ENCODE measurements around the gene TRAF1. TPM values are rescaled to one million over a fixed set of nuclear protein-coding genes. Genes with fewer than 3 reads are reported as not detected.

The TRAF1 gene
- total RNA-seq, 4 donors from 2014 or later = 3.5 to 12.2 (median 7.5) TPM

- no peaks in the 10 kb centered on the region for H3K36me3 ChIP-seq
- no peak overlapping the region for H3K27ac ChIP-seq
- no peaks in the 10 kb centered on the region for H3K9me3 ChIP-seq
- no peak overlapping the region for H3K4me3 ChIP-seq
- H3K27me3 ChIP-seq = no peaks in the 10 kb centered on the region
- DNase-seq (ENCODE audit: low spot score in 2 of 2) = no peak
- peaks cover 23% of the 10 kb centered on the region for H3K4me1 ChIP-seq
- TF ChIP-seq EP300 (IDR thresholded peaks at IDR 0.05) (no peak), CTCF (IDR thresholded peaks at IDR 0.05) (no peak), POLR2AphosphoS5 (IDR thresholded peaks at IDR 0.05) (no peak), POLR2A (IDR thresholded peaks at IDR 0.05) (no peak)
- 74% methylated on average over 3 of the region's 3 CpGs for WGBS
These were observed 19.7 kb upstream of the TRAF1 start for GRCh38 chr9:120946259-120946658.

GRCh38 chr9:120944948-120945347, 18.4 kb upstream of the TRAF1 start:
- H3K27me3 ChIP-seq = no peaks in the 10 kb centered on the region
- H3K4me3 ChIP-seq = no peak overlapping the region
- peaks cover 32% of the 10 kb centered on the region for H3K4me1 ChIP-seq
- no peak overlapping the region for H3K27ac ChIP-seq
- no peak for DNase-seq (ENCODE audit: low spot score in 2 of 2)
- no peaks in the 10 kb centered on the region for H3K9me3 ChIP-seq
- H3K36me3 ChIP-seq = no peaks in the 10 kb centered on the region
- 79% methylated on average over 3 of the region's 3 CpGs for WGBS
- no peak for TF ChIP-seq EP300 (IDR thresholded peaks at IDR 0.05)
- TF ChIP-seq CTCF (IDR thresholded peaks at IDR 0.05) = no peak
- TF ChIP-seq POLR2AphosphoS5 (IDR thresholded peaks at IDR 0.05) = no peak
- TF ChIP-seq POLR2A (IDR thresholded peaks at IDR 0.05) = no peak

GRCh38 chr9:120944434-120944843, 17.8 kb upstream of the TRAF1 start:
- DNase-seq (ENCODE audit: low spot score in 2 of 2) = no peak
- no peak overlapping the region for H3K4me3 ChIP-seq
- H3K27ac ChIP-seq = no peak overlapping the region
- H3K27me3 ChIP-seq = no peaks in the 10 kb centered on the region
- H3K9me3 ChIP-seq = no peaks in the 10 kb centered on the region
- H3K36me3 ChIP-seq = no peaks in the 10 kb centered on the region
- H3K4me1 ChIP-seq = peaks cover 32% of the 10 kb centered on the region
- no peak for TF ChIP-seq EP300 (IDR thresholded peaks at IDR 0.05)
- no peak for TF ChIP-seq POLR2AphosphoS5 (IDR thresholded peaks at IDR 0.05)
- no peak for TF ChIP-seq CTCF (IDR thresholded peaks at IDR 0.05)
- 56% methylated on average over 4 of the region's 4 CpGs for WGBS

- Histone ChIP-seq H3K27ac (peak overlapping the region; percentile 74), H3K36me3 (no peaks in the 10 kb centered on the region), H3K9me3 (no peaks in the 10 kb centered on the region), H3K4me3 (no peak overlapping the region), H3K27me3 (no peaks in the 10 kb centered on the region), H3K4me1 (peaks cover 33% of the 10 kb centered on the region)
- TF ChIP-seq POLR2AphosphoS5 (IDR thresholded peaks at IDR 0.05) = no peak
- no peak for TF ChIP-seq POLR2A (IDR thresholded peaks at IDR 0.05)
- no peak for TF ChIP-seq EP300 (IDR thresholded peaks at IDR 0.05)
- TF ChIP-seq CTCF (IDR thresholded peaks at IDR 0.05) = no peak
- no peak for DNase-seq (ENCODE audit: low spot score in 2 of 2)
- 43% methylated on average over 8 of the region's 8 CpGs for WGBS
These were observed 15.8 kb upstream of the TRAF1 start for GRCh38 chr9:120942186-120943001.

GRCh38 chr9:120941046-120941770, 14.6 kb upstream of the TRAF1 start:
- H3K27me3 ChIP-seq = no peaks in the 10 kb centered on the region
- H3K9me3 ChIP-seq = no peaks in the 10 kb centered on the region
- 59% methylated on average over 6 of the region's 6 CpGs for WGBS
- no peak for DNase-seq (ENCODE audit: low spot score in 2 of 2)
- no peak for TF ChIP-seq EP300 (IDR thresholded peaks at IDR 0.05)
- TF ChIP-seq POLR2AphosphoS5 (IDR thresholded peaks at IDR 0.05) = peak in 1 of 3 donors; percentile 30
- no peak for TF ChIP-seq CTCF (IDR thresholded peaks at IDR 0.05)
- peaks cover 45% of the 10 kb centered on the region for H3K4me1 ChIP-seq
- H3K4me3 ChIP-seq = no peak overlapping the region
- H3K36me3 ChIP-seq = no peaks in the 10 kb centered on the region
- H3K27ac ChIP-seq = peak overlapping the region; percentile 74

All from suprapubic skin (tissue), 4 donors.